BLaER1 (cell line): ENCODE measurements around the gene JAG1.

Experiments
- H3K27ac ChIP-seq: shearing (Covaris generic); formaldehyde crosslinking; 2 replicates; pipeline ENCODE4 v1.8.1; 2022
- H3K27me3 ChIP-seq: shearing (Covaris generic); formaldehyde crosslinking; 2 replicates; pipeline ENCODE4 v1.8.1; 2022
- H3K36me3 ChIP-seq: shearing (Covaris generic); formaldehyde crosslinking; 2 replicates; pipeline ENCODE4 v1.8.1; 2022
- H3K4me1 ChIP-seq: shearing (Covaris generic); formaldehyde crosslinking; 2 replicates; pipeline ENCODE4 v1.8.1; 2022
- H3K4me2 ChIP-seq: shearing (Covaris generic); formaldehyde crosslinking; 2 replicates; pipeline ENCODE4 v1.8.1; 2022
- H3K4me3 ChIP-seq: shearing (Covaris generic); formaldehyde crosslinking; 2 replicates; pipeline ENCODE4 v1.8.1; 2022
- H3K9ac ChIP-seq: shearing (Covaris generic); formaldehyde crosslinking; 2 replicates; pipeline ENCODE4 v1.8.1; 2022
- H3K9me3 ChIP-seq: shearing (Covaris generic); formaldehyde crosslinking; 2 replicates; pipeline ENCODE4 v1.8.1; 2022
- H4K20me1 ChIP-seq: shearing (Covaris generic); formaldehyde crosslinking; 2 replicates; pipeline ENCODE4 v1.8.1; 2022
- Cebpa-rat ChIP-seq: shearing (Covaris generic); IDR thresholded peaks from 2 replicates; pipeline ENCODE4 v1.8.1; 2022

The JAG1 gene

GRCh38 chr20:10701607-10702006, 27.8 kb upstream of the JAG1 start:
- TF ChIP-seq Cebpa-rat: no peak
- Histone ChIP-seq H3K9me3 (0 out of 2 replicates have a peak, but pooled peaks cover 3% of the 10 kb centered on the region), H3K4me3 (no peak overlapping the region), H3K27me3 (no peaks in the 10 kb centered on the region), H3K9ac (no peak overlapping the region), H3K27ac (no peak overlapping the region), H3K4me2 (no peak overlapping the region), H4K20me1 (no peaks in the 10 kb centered on the region), H3K4me1 (no peaks in the 10 kb centered on the region), H3K36me3 (no peaks in the 10 kb centered on the region)

GRCh38 chr20:10699941-10700340, 26.1 kb upstream of the JAG1 start:
- no peaks in the 10 kb centered on the region for H3K27me3 ChIP-seq
- no peaks in the 10 kb centered on the region for H3K4me1 ChIP-seq
- no peaks in the 10 kb centered on the region for H4K20me1 ChIP-seq
- no peak overlapping the region for H3K4me2 ChIP-seq
- no peak for TF ChIP-seq Cebpa-rat
- H3K27ac ChIP-seq: no peak overlapping the region
- H3K9me3 ChIP-seq: 0 out of 2 replicates have a peak, but pooled peaks cover 3% of the 10 kb centered on the region
- no peak overlapping the region for H3K9ac ChIP-seq
- H3K4me3 ChIP-seq: no peak overlapping the region
- no peaks in the 10 kb centered on the region for H3K36me3 ChIP-seq

GRCh38 chr20:10699489-10699888, 25.7 kb upstream of the JAG1 start:
- Histone ChIP-seq H3K9me3 (0 out of 2 replicates have a peak, but pooled peaks cover 3% of the 10 kb centered on the region), H3K36me3 (no peaks in the 10 kb centered on the region), H3K4me1 (no peaks in the 10 kb centered on the region), H3K27ac (no peak overlapping the region), H3K27me3 (no peaks in the 10 kb centered on the region), H3K4me3 (no peak overlapping the region), H3K9ac (no peak overlapping the region), H4K20me1 (no peaks in the 10 kb centered on the region), H3K4me2 (no peak overlapping the region)
- no peak for TF ChIP-seq Cebpa-rat

- Histone ChIP-seq H4K20me1 (no peaks in the 10 kb centered on the region), H3K4me1 (no peaks in the 10 kb centered on the region), H3K36me3 (no peaks in the 10 kb centered on the region), H3K27me3 (no peaks in the 10 kb centered on the region), H3K27ac (no peak overlapping the region), H3K9me3 (no peaks in the 10 kb centered on the region), H3K4me2 (no peak overlapping the region), H3K9ac (no peak overlapping the region), H3K4me3 (no peak overlapping the region)
- TF ChIP-seq Cebpa-rat: no peak
Observed at GRCh38 chr20:10696650-10697049, 22.9 kb upstream of the JAG1 start.

- no peaks in the 10 kb centered on the region for H4K20me1 ChIP-seq
- H3K27me3 ChIP-seq: no peaks in the 10 kb centered on the region
- H3K4me2 ChIP-seq: no peak overlapping the region
- no peak overlapping the region for H3K9ac ChIP-seq
- no peak overlapping the region for H3K4me3 ChIP-seq
- no peak overlapping the region for H3K27ac ChIP-seq
- H3K9me3 ChIP-seq: no peaks in the 10 kb centered on the region
- no peaks in the 10 kb centered on the region for H3K36me3 ChIP-seq
- H3K4me1 ChIP-seq: peaks cover 15% of the 10 kb centered on the region
- no peak for TF ChIP-seq Cebpa-rat
Observed at GRCh38 chr20:10689385-10689784, 15.6 kb upstream of the JAG1 start.

GRCh38 chr20:10687895-10688294, 14.1 kb upstream of the JAG1 start:
- Histone ChIP-seq H3K4me3 (no peak overlapping the region), H4K20me1 (no peaks in the 10 kb centered on the region), H3K4me1 (peaks cover 15% of the 10 kb centered on the region), H3K36me3 (no peaks in the 10 kb centered on the region), H3K4me2 (no peak overlapping the region), H3K27me3 (no peaks in the 10 kb centered on the region), H3K27ac (no peak overlapping the region), H3K9ac (no peak overlapping the region), H3K9me3 (no peaks in the 10 kb centered on the region)
- no peak for TF ChIP-seq Cebpa-rat

- Histone ChIP-seq H4K20me1 (no peaks in the 10 kb centered on the region), H3K9ac (0 out of 2 replicates have a peak overlapping the region, but pooled peaks have one; percentile 25), H3K4me1 (peaks cover 15% of the 10 kb centered on the region), H3K36me3 (no peaks in the 10 kb centered on the region), H3K4me2 (peak overlapping the region; percentile 66), H3K4me3 (no peak overlapping the region), H3K27me3 (no peaks in the 10 kb centered on the region), H3K9me3 (no peaks in the 10 kb centered on the region), H3K27ac (no peak overlapping the region)
- TF ChIP-seq Cebpa-rat: no peak
Observed at GRCh38 chr20:10686356-10687133, 12.7 kb upstream of the JAG1 start.

- Histone ChIP-seq H4K20me1 (no peaks in the 10 kb centered on the region), H3K4me2 (no peak overlapping the region), H3K9me3 (no peaks in the 10 kb centered on the region), H3K4me3 (no peak overlapping the region), H3K27me3 (no peaks in the 10 kb centered on the region), H3K27ac (no peak overlapping the region), H3K4me1 (peaks cover 15% of the 10 kb centered on the region), H3K9ac (no peak overlapping the region), H3K36me3 (no peaks in the 10 kb centered on the region)
- TF ChIP-seq Cebpa-rat: no peak
Observed at GRCh38 chr20:10683537-10683936, 9.7 kb upstream of the JAG1 start.

- Histone ChIP-seq H3K4me3 (no peak overlapping the region), H4K20me1 (no peaks in the 10 kb centered on the region), H3K9ac (no peak overlapping the region), H3K4me2 (no peak overlapping the region), H3K4me1 (peaks cover 15% of the 10 kb centered on the region), H3K27ac (no peak overlapping the region), H3K27me3 (no peaks in the 10 kb centered on the region), H3K36me3 (no peaks in the 10 kb centered on the region), H3K9me3 (no peaks in the 10 kb centered on the region)
- TF ChIP-seq Cebpa-rat: no peak
Observed at GRCh38 chr20:10682939-10683338, 9.1 kb upstream of the JAG1 start.

GRCh38 chr20:10681494-10681893, 7.7 kb upstream of the JAG1 start:
- no peaks in the 10 kb centered on the region for H4K20me1 ChIP-seq
- TF ChIP-seq Cebpa-rat: no peak
- no peak overlapping the region for H3K9ac ChIP-seq
- peaks cover 7% of the 10 kb centered on the region for H3K4me1 ChIP-seq
- no peak overlapping the region for H3K27ac ChIP-seq
- H3K9me3 ChIP-seq: no peaks in the 10 kb centered on the region
- no peaks in the 10 kb centered on the region for H3K27me3 ChIP-seq
- H3K36me3 ChIP-seq: no peaks in the 10 kb centered on the region
- H3K4me3 ChIP-seq: no peak overlapping the region
- no peak overlapping the region for H3K4me2 ChIP-seq
